HUDEP-2 (cell line): ENCODE data around the gene TSR3.
A peak's percentile ranks its signal among the peaks of the same experiment; 100 is the strongest.

ENCODE experiments used
- DNase-seq, 76 experiments: peaks; one replicate each; lab custom pipeline; 2025; ENCODE audit not compliant: unreplicated experiment in 76 of 76; lab: John Stamatoyannopoulos, UW

The TSR3 gene

GRCh38 chr16:1378087-1378803 lies 26.6 kb upstream of the TSR3 start:
- DNase-seq, result no peak

- no peak for DNase-seq
Measured at GRCh38 chr16:1377406-1378010, 25.8 kb upstream of the TSR3 start.

- peak in 3 of 76 experiments; percentile 6 to 24 (median 13) for DNase-seq
Measured at GRCh38 chr16:1375741-1376410, 24.2 kb upstream of the TSR3 start.

DNA sequence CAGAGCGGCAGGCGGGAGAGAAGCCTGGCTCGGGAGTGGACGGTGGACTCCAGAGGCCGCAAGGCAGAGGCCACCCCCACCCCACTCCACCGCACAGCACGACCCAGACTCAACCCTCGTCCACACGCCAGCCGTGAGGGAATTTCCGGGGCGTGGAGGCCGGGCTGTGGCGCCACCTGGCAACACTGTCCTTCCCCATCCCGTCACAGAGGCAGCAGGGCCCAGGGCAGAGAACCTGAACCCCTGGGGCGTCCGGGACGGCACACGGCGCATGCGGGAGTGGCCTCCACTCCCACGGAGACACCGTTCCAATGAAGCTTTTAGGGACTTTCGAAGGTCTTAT lies 23.6 kb upstream of the TSR3 start:
- no peak for DNase-seq

GRCh38 chr16:1374418-1375297 lies 23.0 kb upstream of the TSR3 start:
- peak in 5 of 76 experiments; percentile 15 to 35 (median 30) for DNase-seq

DNA sequence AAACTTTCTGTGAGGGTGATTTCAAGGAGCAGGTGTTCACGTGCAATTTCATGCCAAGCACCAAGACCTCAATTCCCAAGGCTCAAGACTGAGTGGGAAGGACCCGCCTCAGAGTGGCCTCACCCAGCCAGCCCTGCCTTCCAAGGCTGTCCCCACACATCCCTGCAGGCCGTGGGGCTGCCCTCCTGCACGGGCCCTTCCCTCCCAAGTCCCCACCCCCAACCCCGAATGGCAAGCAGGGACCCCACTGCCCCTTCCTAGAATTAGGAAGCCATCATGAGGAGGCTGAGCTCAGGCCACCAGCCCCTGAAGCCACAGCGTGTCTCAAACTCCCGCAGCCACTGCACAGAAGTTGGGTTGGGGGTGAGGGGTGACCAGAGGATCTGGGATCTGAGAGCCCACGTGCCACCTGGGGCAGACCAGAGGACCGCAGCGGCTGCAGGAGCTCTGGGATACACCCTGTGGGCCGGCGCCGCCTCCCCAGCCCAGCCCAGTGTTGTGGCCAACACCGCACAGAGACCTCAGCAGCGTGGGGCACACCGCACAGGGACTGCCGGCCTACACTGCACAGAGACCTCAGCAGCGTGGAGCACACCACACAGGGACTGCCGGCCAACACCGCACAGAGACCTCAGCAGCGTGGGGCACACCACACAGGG lies 20.7 kb upstream of the TSR3 start:
- no peak for DNase-seq

DNA sequence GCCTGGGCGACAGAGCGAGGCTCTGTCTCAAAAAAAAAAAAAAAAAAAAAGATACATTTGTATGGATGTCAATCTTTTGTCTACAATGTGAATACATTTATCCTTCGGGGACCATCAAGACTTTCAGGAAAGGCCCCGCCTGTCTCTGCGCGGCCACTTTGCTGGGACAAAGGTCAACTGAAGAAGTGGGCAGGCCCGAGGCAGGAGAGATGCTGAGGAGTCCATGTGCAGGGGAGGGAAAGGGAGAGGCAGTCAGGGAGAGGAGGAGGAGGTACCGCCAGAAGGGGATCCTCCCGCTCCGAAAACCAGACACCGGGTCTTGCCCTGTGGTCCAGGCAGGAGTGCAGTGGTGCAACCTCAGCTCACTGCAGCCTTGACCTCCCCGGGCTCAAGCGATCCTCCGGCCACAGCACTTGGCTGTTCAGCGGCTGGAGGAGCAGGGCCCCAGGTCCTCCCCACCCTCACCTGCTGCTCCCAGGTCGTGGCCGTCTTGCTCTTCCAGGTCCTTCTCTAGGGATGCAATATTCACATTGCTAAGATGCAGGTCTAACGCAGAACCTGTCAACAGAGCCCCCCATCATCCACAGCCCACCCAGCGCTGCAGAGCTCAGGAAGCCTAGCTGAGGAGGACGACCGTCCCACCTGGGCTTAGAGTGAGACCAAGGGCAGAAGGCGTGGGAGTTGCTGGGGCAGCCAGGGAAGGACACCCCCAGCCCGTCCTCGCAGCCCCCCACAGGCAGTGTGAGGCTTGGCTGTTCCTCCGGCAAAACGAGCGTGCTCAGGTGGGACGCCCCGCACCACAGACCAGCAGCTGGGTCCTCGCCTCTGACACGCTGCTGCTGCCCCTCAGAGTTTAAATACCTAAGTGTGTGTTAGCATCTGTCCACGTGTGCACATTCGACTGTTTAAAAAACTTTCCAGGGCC lies 19.6 kb upstream of the TSR3 start:
- DNase-seq, result no peak

GRCh38 chr16:1367486-1368174 lies 16.0 kb upstream of the TSR3 start:
- DNase-seq, result no peak

GRCh38 chr16:1366712-1367299 lies 15.1 kb upstream of the TSR3 start:
- no peak for DNase-seq

GRCh38 chr16:1366060-1366711 lies 14.5 kb upstream of the TSR3 start:
- no peak for DNase-seq

GRCh38 chr16:1364510-1364909 lies 12.8 kb upstream of the TSR3 start:
- no peak for DNase-seq

DNA sequence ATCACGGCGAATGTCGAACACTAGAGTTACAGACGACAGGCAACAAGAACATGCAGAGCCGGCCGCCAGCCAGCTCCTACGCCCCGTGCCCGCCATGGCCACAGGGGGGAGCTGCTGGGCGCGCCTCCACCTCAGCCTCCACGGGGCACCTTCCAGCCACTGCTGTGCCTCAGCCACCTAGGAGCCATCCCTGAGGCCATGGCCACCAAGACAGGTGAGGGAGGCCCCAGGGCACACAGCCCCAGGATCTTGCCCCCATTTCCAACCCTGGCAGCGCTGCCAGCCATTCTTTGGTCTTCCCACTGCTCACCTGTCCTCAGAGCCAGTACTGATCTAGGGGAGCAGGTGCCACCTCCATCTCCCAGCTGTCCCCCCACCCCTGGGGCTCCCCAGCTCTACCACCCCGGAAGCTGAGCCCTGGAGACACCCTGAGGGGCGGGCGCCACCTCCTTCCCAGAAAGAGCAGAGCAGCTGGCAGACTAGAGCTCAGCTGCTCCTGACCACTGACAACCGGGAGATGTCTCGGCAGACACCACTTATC lies 11.9 kb upstream of the TSR3 start:
- DNase-seq, result peak in 51 of 76 experiments; percentile 7 to 72 (median 41)

GRCh38 chr16:1362807-1363206 lies 11.1 kb upstream of the TSR3 start:
- DNase-seq, result no peak

- DNase-seq, result no peak
Measured at GRCh38 chr16:1361685-1362360, 10.1 kb upstream of the TSR3 start.

- DNase-seq, result peak in 3 of 76 experiments; percentile 10 to 18 (median 16)
Measured at GRCh38 chr16:1357906-1358566, 6.4 kb upstream of the TSR3 start.

DNA sequence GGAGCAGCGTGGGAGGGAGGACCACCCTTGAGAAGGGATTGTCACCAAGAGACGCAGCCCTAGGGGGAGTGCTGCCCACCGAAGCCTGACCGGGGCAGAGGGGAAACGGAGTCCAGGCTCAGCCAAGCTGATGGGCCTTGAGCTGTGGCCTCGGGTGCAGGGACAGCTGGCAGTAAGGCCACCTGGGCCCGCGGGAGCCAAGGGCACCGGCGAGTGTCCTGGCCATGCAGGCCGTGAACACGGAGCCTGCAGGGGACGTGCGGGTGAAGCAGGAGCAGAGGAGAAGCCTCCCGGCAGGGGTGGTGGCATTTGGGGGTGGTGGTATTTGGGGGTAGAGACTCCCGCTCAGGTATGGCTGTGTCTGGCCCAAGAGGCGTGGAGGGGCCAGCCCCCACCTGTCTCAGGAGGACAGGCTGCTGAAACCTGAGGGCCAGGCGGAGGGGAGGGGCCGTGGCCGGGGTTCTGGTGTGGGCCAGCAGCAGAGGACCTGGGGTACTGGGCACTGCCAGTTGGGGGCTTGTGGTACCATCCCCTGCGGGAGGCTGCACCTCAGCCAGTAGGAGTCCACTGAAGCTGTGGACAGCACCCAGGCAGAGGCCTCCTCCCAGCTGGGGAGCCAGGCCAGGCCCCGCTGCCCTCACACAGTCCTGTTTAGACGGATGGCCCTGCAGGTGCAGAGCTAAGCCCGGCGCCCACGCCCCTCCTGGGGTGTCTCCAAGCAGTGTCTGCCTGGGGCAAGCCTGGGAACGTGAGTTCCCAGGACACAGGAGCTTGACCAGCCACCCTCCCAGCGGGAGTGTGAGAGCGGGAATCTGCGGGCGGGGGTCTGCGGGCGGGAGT lies 4.6 kb upstream of the TSR3 start:
- DNase-seq, result no peak
